CD4-positive, alpha-beta T cell treated with Interleukin-4 for 1 hour (primary cell): ENCODE results near the gene AMDHD2.

Source experiments
- DNase-seq, 2 donors: peaks; one replicate each; pipeline ENCODE4 v3.0.0-alpha.2; 2020 to 2022

AMDHD2 gene

GRCh38 chr16:2500430-2500917 lies 19.7 kb upstream of the AMDHD2 start:
- no peak for DNase-seq

GRCh38 chr16:2500918-2501750 lies 19.0 kb upstream of the AMDHD2 start:
- peak; percentile 80 to 82 for DNase-seq

- DNase-seq, result no peak
Measured at GRCh38 chr16:2501946-2502895, 17.9 kb upstream of the AMDHD2 start.

GRCh38 chr16:2505695-2506094 lies 14.5 kb upstream of the AMDHD2 start:
- DNase-seq, result no peak

GRCh38 chr16:2507052-2507659 lies 13.0 kb upstream of the AMDHD2 start:
- DNase-seq, result peak in 1 of 2 donors; percentile 70

GRCh38 chr16:2507665-2508064 lies 12.5 kb upstream of the AMDHD2 start:
- DNase-seq, result peak in 1 of 2 donors; percentile 54

GRCh38 chr16:2508722-2509400 lies 11.3 kb upstream of the AMDHD2 start:
- DNase-seq, result no peak

GRCh38 chr16:2511128-2511800 lies 8.9 kb upstream of the AMDHD2 start:
- DNase-seq, result no peak

- DNase-seq, result no peak
Measured at GRCh38 chr16:2511996-2512734, 8.0 kb upstream of the AMDHD2 start.

GRCh38 chr16:2512735-2513404 lies 7.3 kb upstream of the AMDHD2 start:
- DNase-seq, result peak; percentile 37 to 46

GRCh38 chr16:2513405-2514332 lies 6.5 kb upstream of the AMDHD2 start, which contains the start of gene ATP6V0C:
Gene ATP6V0C, plus strand, starts transcription at chr16:2513952. Its CDS starts 152 bp downstream, at chr16:2514104.
- DNase-seq, result peak; percentile 93 to 94

- peak; percentile 46 to 58 for DNase-seq
Measured at GRCh38 chr16:2514333-2515179, 5.6 kb upstream of the AMDHD2 start.

- no peak for DNase-seq
Measured at GRCh38 chr16:2515180-2515851, 4.9 kb upstream of the AMDHD2 start.

- peak in 1 of 2 donors; percentile 51 for DNase-seq
Measured at GRCh38 chr16:2516391-2517240, 3.6 kb upstream of the AMDHD2 start.

GRCh38 chr16:2517954-2518605 lies 2.1 kb upstream of the AMDHD2 start:
- DNase-seq, result no peak
